Measurements from ENCODE around the gene GATAD2B.
"Not testable (repeated sequence)": the region's sequence is repeated elsewhere in the genome, so short reads cannot be mapped to it uniquely, and the experiment has no call there.

GATAD2B gene

DNA sequence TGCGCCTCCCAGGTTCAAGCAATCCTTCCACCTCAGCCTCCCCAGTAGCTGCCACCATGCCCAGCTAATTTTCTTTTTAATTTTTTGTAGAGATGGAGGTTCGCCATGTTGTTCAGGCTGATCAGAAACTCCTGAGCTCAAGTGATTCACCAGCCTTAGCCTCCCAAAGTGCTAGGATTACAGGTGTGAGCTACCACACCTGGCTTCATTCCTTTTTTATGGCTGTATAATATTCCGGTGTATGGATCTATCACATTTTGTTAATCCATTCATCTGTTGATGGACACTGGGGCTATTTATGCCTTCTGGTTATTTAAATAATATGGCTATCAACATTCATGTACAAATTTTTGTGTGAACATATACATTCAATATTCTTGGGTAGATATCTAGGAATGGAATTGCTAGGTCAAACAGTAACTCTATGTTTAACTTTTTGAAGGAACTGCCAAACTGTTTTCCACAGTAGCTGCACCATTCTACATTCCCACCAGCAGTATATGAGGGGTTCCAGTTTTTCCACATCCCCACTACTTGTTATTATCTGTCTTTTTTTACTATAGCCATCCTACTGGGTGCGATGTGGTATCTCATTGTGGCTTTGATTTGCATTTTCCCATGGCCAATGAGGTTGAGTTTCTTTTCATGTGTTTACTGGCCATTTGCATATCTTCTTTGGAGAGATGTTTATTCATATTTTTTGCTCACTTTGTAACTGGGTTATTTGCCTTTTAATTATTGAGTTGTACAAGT, 136.6 kb downstream of the GATAD2B start:
- Histone ChIP-seq H3K27me3 (ENCODE audit: insufficient read depth, low read length, poor library complexity, severe bottlenecking) (no peaks in the 10 kb centered on the region), H3K4me2 (ENCODE audit: low read depth, low read length, poor library complexity, severe bottlenecking) (no peak overlapping the region), H4K20me1 (ENCODE audit: insufficient read depth, low read length, poor library complexity, severe bottlenecking) (no peaks in the 10 kb centered on the region), H2AFZ (ENCODE audit: low read length) (no peak overlapping the region), H3K4me3 (ENCODE audit: low read length, poor library complexity, severe bottlenecking) (no peak overlapping the region), H3K79me2 (ENCODE audit: insufficient read depth, low read length) (no peaks in the 10 kb centered on the region), H3K4me1 (ENCODE audit: insufficient read depth, low read length, poor library complexity, severe bottlenecking) (peaks cover 6% of the 10 kb centered on the region), H3K9ac (ENCODE audit: low read depth, low read length, poor library complexity, severe bottlenecking) (no peak overlapping the region), H3K9me2 (replicated peaks; ENCODE audit: low read depth, low read length) (no peaks in the 10 kb centered on the region), H3K36me3 (ENCODE audit: insufficient read depth, low read length) (no peaks in the 10 kb centered on the region), H3F3A (ENCODE audit: low read depth) (no peaks in the 10 kb centered on the region; the same call in 1 of the 2 replicates), H3K9me3 (ENCODE audit: insufficient read depth, low read depth, low read length) (no peaks in the 10 kb centered on the region)
- TF ChIP-seq, protein P1, sequence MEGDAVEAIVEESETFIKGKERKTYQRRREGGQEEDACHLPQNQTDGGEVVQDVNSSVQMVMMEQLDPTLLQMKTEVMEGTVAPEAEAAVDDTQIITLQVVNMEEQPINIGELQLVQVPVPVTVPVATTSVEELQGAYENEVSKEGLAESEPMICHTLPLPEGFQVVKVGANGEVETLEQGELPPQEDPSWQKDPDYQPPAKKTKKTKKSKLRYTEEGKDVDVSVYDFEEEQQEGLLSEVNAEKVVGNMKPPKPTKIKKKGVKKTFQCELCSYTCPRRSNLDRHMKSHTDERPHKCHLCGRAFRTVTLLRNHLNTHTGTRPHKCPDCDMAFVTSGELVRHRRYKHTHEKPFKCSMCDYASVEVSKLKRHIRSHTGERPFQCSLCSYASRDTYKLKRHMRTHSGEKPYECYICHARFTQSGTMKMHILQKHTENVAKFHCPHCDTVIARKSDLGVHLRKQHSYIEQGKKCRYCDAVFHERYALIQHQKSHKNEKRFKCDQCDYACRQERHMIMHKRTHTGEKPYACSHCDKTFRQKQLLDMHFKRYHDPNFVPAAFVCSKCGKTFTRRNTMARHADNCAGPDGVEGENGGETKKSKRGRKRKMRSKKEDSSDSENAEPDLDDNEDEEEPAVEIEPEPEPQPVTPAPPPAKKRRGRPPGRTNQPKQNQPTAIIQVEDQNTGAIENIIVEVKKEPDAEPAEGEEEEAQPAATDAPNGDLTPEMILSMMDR (conservative IDR thresholded peaks at IDR 0.05; ENCODE audit: low read length): no peak
- no peak for TF ChIP-seq EZH2phosphoT487 (IDR thresholded peaks at IDR 0.05; ENCODE audit: borderline replicate concordance)

DNA sequence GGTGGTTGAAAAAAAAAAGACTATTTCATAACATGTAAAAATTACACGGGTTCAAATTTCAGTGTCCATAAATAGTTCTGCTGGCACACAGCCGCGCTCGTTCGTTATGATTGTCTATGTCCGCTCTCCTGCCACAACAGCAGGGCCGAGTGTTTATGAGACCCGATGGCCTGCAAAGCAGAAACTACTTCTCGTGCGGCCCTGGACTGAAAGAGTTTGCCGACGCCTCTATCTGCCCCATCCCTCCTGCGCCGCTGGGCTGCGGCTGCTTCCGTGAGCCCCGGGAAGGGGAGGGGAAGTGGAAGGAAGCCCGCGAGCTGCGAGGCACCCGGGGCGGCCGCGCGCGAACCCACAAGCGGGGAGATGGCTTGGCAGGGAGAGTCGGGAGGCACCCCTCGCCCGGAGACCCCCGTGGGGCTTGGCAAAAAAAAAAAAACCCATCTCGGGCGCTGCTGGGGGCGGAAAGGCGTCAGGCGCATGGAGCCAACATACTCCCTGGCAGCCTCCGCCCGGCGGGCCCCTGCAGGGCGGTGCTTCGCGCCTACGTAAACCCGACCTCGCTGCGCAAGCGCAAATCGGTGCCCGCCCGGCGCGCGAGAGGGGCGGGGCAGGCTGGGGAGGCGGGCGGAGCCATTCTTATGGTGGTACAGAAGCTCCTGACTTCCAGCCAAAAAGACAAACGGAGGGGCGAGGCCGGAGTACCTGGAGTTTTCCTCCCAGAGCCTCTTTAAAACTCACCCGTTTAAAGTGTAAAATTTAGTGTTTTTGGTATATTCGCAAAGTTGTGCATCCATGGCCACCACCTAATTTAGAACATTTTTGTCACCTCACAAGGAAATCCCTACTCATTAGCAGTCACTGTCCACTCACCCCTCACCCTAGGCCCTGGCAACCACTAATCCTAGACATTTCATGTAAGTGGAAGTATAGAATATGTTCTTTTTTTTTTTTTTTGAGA, 139.3 kb downstream of the GATAD2B start:
- Histone ChIP-seq H3K79me2 (ENCODE audit: insufficient read depth, low read length) (no peaks in the 10 kb centered on the region), H3K4me2 (ENCODE audit: low read depth, low read length, poor library complexity, severe bottlenecking) (peak overlapping the region; percentile 91), H3K4me3 (ENCODE audit: low read length, poor library complexity, severe bottlenecking) (peak overlapping the region; percentile 78), H3K4me1 (ENCODE audit: insufficient read depth, low read length, poor library complexity, severe bottlenecking) (peaks cover 6% of the 10 kb centered on the region), H3K9ac (ENCODE audit: low read depth, low read length, poor library complexity, severe bottlenecking) (peak overlapping the region; percentile 81), H2AFZ (ENCODE audit: low read length) (peak overlapping the region; percentile 90), H3K9me2 (replicated peaks; ENCODE audit: low read depth, low read length) (no peaks in the 10 kb centered on the region), H3K36me3 (ENCODE audit: insufficient read depth, low read length) (no peaks in the 10 kb centered on the region), H4K20me1 (ENCODE audit: insufficient read depth, low read length, poor library complexity, severe bottlenecking) (no peaks in the 10 kb centered on the region), H3K9me3 (ENCODE audit: insufficient read depth, low read depth, low read length) (no peaks in the 10 kb centered on the region), H3F3A (ENCODE audit: low read depth) (no peaks in the 10 kb centered on the region; the same call in 1 of the 2 replicates), H3K27me3 (ENCODE audit: insufficient read depth, low read length, poor library complexity, severe bottlenecking) (no peaks in the 10 kb centered on the region)
- TF ChIP-seq, protein P1 (conservative IDR thresholded peaks at IDR 0.05; ENCODE audit: low read length): no peak; the same call in 1 of the 2 replicates
- TF ChIP-seq EZH2phosphoT487 (IDR thresholded peaks at IDR 0.05; ENCODE audit: borderline replicate concordance): no peak

DNA sequence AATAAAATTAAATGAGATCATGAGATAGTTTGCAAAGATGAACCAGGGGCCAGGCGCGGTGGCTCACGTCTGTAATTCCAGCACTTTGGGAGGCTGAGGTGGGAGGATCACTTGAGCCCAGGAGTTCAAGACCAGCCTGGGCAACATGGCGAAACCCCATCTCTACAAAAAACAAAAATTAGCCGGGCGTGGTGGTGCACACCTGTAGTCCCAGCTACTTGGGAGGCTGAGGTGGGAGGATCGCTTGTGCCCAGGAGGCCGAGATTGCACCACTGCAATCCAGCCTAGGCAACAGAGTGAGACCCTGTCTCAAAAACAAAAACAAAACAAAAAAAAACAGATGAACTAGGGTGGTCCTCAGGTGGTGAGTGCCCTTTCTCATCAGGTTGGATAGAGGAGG, 140.1 kb downstream of the GATAD2B start:
- not testable (repeated sequence) for H3K36me3 ChIP-seq (ENCODE audit: insufficient read depth, low read length); H3K4me1 ChIP-seq (ENCODE audit: insufficient read depth, low read length, poor library complexity, severe bottlenecking); H4K20me1 ChIP-seq (ENCODE audit: insufficient read depth, low read length, poor library complexity, severe bottlenecking); H3F3A ChIP-seq (ENCODE audit: low read depth); H3K9me2 ChIP-seq (replicated peaks; ENCODE audit: low read depth, low read length); H3K27me3 ChIP-seq (ENCODE audit: insufficient read depth, low read length, poor library complexity, severe bottlenecking); H3K79me2 ChIP-seq (ENCODE audit: insufficient read depth, low read length); H3K9me3 ChIP-seq (ENCODE audit: insufficient read depth, low read depth, low read length); H2AFZ ChIP-seq (ENCODE audit: low read length)
- Histone ChIP-seq H3K4me3 (ENCODE audit: low read length, poor library complexity, severe bottlenecking) (peak overlapping the region; percentile 78), H3K9ac (ENCODE audit: low read depth, low read length, poor library complexity, severe bottlenecking) (peak overlapping the region; percentile 81), H3K4me2 (ENCODE audit: low read depth, low read length, poor library complexity, severe bottlenecking) (peak overlapping the region; percentile 91)

Data from Loucy (cell line).